GM19025 (cell line): Measurements from ENCODE around the gene ARHGAP8.

Experiments used
- ATAC-seq: cut with Tn5 transposase; IDR thresholded peaks from one replicate; pipeline ENCODE4 v1.9.1; 2021; ENCODE audit warnings: mild to moderate bottlenecking, low read depth, moderate library complexity; ENCODE audit not compliant: unreplicated experiment

The ARHGAP8 gene

DNA sequence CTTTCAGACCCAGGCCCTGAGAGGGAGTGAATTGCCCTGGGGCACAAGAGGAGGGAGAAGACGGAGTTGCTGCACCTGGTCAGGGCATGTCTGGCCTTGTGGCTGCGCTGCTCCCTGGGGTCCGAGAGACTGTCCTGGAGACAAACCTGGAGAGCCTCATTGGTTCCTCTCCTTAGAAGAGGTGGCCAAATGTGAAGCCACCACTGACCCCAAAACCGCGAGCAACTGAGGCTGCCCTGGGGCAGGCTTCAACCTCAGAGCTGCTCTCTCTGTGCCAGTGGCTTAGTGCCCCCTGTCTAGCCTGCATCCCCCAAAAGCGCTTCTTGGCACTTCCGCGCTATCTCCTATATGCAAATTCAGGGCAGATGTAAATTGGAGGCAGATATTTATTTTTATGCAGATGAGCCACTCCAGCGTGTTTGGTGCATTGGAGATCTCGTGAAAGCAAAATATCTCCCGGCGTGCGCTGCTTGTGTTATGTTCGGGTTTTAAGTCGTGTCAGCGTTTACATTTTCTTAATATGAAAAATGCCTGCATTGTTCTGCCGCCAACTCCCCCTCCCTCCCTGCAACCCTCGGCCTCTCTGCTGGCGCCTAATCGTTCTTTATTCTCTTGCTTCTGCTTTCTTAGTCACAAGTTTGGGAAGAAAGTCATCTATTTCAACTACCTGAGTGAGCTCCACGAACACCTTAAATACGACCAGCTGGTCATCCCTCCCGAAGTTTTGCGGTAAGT lies 69.5 kb downstream of the ARHGAP8 start:
- no peak for ATAC-seq

DNA sequence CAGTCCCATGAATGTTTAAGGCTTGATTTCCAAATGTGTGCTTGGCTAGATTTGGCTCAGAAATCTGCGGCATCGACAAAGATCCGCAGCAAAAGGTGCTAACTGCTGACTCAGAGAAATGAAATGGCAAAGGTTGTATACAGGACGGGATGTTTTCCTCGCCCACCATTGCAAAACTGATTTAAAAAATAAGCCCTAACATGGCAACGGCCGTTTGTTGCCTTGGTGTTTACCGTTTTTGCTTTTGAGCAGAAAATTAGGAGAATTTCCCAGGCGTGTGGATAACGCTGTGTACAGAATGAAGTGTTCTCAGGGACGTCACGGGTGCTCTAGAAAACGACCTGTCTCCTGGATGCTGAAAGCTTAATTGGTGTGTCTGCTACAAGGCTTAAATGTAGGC lies 70.2 kb downstream of the ARHGAP8 start:
- no peak for ATAC-seq

GRCh38 chr22:44823396-44823795 lies 71.0 kb downstream of the ARHGAP8 start:
- no peak for ATAC-seq

DNA sequence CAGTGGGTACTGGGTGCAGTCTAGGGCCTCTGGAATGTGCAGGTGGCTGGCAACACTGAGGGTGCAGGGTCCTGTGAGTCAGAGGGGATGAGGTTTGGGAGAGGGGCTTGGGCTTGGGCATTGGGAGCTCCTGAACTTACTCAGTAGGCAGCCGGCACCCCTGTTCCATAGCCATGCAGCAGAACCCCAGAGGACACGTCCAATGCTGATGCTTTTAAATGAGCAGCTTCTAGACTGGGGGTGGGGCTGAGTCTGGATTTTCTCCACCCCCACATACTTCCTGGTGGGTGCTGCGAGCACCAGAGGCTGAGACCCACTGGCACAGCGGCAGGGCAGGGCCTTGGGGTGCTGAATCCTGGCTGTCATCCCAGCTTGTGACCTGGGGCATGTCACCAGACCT lies 71.4 kb downstream of the ARHGAP8 start:
- no peak for ATAC-seq

DNA sequence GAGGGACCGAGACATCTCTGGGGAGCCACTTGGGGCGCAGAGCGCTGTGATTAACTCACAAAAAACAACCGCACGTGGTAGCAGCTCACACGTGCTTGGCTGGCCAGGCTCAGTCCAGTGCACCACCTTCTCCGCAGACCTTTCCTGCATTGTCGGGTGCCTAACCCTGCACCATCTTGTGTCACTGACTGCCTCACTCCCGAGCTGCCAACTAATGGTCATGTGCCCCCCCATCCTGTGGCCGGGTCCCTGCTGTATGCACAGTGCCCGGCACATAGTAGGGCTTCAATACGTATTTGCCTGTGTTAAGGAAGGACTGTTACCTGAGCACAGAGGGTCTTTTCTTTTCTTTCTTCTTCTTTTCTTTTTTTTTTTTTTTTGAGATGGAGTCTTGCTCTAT lies 71.9 kb downstream of the ARHGAP8 start:
- ATAC-seq: no peak

GRCh38 chr22:44825310-44826150 lies 73.2 kb downstream of the ARHGAP8 start:
- no peak for ATAC-seq

GRCh38 chr22:44827666-44828190 lies 75.4 kb downstream of the ARHGAP8 start:
- no peak for ATAC-seq

DNA sequence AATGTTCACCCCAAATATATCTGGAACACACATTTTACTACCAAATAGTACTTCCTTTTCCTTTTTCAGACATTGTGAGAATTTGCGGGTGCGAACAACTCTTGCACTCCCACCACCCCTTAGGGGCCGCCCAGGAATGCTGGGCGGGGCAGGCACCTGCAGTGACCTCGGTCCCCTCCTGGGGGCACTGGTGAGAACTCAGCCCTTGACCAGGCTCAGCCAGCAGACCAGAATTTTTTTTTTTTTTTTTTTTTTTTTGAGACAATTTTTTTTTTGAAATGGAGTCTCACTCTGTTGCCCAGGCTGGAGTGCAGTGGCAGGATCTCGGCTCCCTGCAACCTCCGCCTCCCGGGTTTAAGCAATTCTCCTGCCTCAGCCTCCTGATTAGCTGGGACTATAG lies 75.8 kb downstream of the ARHGAP8 start:
- no peak for ATAC-seq

DNA sequence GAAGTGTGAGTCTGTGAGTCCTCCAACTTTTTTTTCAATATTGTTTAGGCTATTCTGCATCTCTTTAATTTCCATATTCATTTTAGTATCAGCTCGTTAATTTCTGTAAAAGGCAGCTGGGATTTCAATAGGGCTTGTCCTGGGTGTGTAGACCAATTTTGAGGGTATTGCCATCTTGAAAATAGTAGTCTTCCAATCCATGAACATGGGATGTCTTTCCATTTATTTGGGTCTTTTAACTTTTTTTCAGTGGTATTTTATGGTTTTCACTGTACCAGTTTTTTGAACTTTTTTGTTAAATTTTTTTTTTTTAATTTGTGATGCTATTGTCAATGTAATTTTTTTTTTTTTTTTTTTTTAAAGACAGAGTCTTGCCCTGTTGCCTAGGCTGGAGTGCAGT lies 79.5 kb downstream of the ARHGAP8 start:
- no peak for ATAC-seq

DNA sequence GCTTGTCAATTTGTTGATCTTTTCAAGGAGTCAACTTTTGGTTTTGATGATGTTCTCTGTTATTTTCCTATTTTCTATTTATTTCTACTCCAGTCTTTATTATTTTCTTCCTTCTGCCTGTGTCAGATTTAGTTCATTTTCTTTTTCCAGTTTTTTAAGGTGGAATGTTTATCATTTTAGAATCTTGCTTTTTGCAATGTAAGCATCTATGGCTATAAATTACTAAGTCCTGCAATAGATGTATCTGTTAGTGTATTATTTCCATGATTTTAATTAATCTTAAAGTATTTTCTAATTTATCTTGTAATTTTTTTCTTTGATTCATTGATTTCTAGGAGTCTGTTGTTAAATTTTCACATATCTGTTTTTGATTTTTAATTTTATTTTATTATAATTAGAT lies 81.7 kb downstream of the ARHGAP8 start:
- no peak for ATAC-seq

- ATAC-seq: no peak
These were observed 85.1 kb downstream of the ARHGAP8 start for GRCh38 chr22:44837481-44837880.

DNA sequence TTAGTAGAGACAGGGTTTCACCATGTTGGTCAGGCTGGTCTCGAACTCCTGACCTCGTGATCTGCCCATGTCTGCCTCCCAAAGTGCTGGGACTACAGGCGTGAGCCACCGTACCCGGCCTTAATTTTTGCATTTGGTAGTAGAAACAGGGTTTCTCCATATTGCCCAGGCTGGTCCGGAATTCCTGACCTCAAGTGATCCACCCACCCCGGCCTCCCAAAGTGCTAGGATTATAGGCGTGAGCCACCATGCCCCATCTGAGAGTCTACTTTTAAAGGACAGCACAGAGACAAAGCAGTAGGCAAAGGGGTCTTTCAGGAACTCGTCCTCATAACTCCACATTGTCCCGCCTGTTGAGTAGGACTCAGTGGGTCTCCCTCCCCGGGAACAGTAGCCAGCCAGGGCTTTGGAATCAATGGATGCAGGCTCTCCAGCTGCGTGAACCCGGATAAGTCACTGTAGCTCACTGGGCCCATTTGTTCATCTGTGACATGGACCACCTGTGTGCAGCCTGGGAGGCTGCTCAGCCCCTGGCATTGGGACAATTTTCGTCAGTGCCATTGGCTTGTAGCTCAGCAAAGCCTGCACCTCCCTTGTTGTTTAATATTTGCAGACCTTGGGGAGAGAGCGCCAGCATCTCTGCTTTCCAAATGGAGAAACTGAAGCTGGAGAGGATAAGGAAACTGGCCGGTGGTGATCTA lies 86.1 kb downstream of the ARHGAP8 start:
- no peak for ATAC-seq

DNA sequence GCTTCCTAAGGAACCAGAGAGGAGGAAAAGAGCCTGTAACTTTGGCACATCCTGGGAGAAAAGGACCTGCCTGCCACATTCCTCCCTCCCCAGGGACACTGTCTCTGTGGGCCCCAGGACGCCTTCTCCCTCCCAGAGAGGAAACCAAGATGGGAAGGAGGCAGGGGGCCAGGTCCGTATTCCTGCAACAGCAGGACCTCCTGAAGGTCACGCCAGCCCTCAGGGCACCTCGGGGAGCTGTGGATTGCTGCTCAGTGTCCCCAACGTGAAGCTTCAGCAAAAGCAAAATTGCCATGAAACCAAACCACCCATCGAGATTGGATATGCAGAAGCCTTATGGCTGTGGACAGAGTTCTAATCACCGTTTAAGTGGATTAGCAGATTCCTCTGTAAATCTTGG lies 86.7 kb downstream of the ARHGAP8 start:
- no peak for ATAC-seq

DNA sequence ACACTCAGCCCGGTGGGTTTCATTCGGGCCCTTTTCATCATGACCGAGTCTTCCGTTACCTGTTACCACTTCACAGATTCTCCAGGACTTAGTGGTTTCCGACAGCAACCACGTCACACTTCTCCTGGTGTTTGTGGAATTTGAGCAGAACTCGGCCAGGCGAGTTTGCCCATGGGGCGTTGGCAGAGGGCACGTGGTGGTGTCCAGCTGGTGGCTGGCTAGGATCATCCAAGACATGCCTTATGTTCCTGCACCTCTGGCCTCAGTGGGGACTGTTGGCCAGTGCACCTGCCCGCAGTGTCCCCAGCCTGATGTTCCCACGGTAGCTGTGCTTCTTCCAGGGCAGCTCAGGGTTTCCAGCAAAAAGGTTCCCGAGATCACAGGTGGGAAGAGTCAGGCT lies 87.3 kb downstream of the ARHGAP8 start:
- no peak for ATAC-seq

- ATAC-seq: no peak
These were observed 88.4 kb downstream of the ARHGAP8 start for GRCh38 chr22:44840611-44841322.

- no peak for ATAC-seq
These were observed 90.0 kb downstream of the ARHGAP8 start for GRCh38 chr22:44842417-44842816.

GRCh38 chr22:44845191-44845590 lies 92.8 kb downstream of the ARHGAP8 start:
- ATAC-seq: no peak

DNA sequence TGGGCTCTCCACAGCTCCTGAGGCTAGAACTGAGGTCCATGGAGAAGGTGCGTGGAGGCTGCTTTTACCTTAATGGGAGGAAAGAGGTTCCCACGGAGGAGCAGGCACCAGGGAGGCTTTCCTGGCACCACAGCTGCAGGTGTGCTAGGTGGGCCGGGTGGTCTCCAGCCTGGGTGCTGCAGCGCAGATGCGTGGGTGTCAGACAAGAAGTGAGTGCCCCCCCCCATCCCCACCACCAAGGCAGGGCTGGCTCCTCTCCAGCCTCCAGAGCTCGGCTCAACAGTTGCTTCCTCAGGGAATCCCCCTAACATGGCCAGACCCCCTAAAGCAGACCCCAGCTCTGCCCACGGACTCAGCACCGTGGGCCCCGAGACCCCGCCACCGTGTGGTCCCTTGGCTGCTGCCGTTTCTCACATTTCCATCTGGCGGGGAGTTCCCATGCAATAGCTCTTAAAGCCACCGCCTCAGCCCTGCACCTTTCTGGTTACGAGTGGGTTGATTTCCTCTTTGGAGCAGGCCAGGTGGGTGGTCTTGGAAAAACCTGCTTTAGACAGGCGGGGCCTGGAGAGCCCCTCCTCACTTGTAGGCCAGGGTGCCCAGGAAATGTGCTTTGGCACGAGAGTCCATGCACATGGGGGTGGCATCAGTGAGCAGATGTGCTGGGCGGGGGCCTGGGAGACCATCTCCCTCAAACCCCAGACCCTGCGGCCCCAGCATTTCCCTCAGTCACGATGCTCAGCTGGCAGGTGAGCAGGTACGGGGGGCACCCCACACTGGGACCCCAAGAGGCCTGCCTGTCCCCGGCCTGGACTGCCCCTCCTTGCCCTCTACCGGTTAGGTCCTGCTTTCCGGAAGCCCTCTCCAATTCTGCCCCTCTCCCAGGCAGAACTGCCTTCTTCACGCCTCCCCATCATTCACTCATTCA lies 93.7 kb downstream of the ARHGAP8 start:
- no peak for ATAC-seq

DNA sequence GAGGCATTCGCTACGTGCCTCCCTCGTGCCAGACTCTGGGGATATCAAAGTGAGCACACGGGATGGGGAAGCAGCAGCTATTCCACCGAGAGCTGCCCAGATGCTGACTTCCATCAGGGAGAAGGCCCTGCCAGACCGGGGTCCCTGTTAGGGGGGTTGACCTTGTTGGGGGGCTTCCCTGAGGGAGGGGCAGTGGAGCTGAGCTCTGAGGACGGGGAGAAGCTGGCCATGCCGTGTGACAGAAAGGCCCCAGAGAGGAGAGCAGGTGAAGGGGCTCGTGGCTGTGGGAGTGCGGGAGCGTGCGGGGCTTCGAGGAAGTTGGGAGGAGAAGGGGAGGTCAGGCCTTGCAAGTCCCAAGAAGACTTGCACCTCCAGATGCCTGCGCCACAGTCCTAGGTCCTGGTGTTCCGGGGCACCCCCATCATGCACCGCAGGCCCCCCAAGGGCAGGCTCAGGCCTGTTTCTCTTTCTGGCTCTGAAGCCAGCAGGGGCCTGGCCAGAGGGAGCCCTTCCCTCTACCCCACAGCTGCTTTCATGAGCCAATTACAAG lies 94.4 kb downstream of the ARHGAP8 start:
- no peak for ATAC-seq
